GM23248 (cell line): ENCODE results near the gene HMGXB4.

ENCODE experiments used
- EZH2 ChIP-seq: fragments of 200-600 bp; sonication (generic); IDR thresholded peaks from 2 replicates; pipeline ENCODE4 v1.6.1; 2018; ENCODE audit warnings: antibody characterized with exemption, mild to moderate bottlenecking; ENCODE audit not compliant: insufficient read depth, poor library complexity, severe bottlenecking
- EZH2phosphoT487 ChIP-seq: fragments of 200-600 bp; sonication (generic); IDR thresholded peaks from 2 replicates; pipeline ENCODE4 v1.6.1; 2018; ENCODE audit warnings: antibody characterized with exemption, moderate library complexity, mild to moderate bottlenecking, low read depth; ENCODE audit not compliant: insufficient read depth

- TF ChIP-seq EZH2phosphoT487 (no peak), EZH2 (no peak)
These were observed 87.8 kb downstream of the HMGXB4 start for GRCh38 chr22:35344956-35345690.
